DMS114 treated with DMSO at 0.1 percent for 48 hours (cell line): ENCODE data around the gene CD248.
"Not testable (repeated sequence)": the region's sequence is repeated elsewhere in the genome, so short reads cannot be mapped to it uniquely, and the experiment has no call there.

ENCODE experiments used
- DNase-seq: peaks from one replicate; lab custom pipeline; 2025; ENCODE audit not compliant: unreplicated experiment; lab: John Stamatoyannopoulos, UW

The CD248 gene

DNA sequence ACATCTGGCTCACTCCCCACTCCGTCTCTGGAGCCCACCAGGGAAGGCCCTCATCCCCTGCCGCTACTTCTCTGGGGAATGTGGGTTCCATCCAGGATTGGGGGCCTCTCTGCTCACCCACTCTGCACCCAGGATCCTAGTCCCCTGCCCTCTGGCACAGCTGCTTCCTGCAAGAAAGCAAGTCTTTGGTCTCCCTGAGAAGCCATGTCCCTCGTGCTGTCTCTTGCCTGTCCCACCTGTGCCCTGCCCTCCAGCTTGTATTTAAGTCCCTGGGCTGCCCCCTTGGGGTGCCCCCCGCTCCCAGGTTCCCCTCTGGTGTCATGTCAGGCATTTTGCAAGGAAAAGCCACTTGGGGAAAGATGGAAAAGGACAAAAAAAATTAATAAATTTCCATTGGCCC, 39.8 kb downstream of the CD248 start:
- DNase-seq = not testable (repeated sequence)

GRCh38 chr11:66276619-66277018, 40.2 kb downstream of the CD248 start:
- not testable (repeated sequence) for DNase-seq

- no peak for DNase-seq
Measured at GRCh38 chr11:66275984-66276612, 40.7 kb downstream of the CD248 start.

GRCh38 chr11:66275396-66275795, 41.4 kb downstream of the CD248 start:
- DNase-seq = no peak

DNA sequence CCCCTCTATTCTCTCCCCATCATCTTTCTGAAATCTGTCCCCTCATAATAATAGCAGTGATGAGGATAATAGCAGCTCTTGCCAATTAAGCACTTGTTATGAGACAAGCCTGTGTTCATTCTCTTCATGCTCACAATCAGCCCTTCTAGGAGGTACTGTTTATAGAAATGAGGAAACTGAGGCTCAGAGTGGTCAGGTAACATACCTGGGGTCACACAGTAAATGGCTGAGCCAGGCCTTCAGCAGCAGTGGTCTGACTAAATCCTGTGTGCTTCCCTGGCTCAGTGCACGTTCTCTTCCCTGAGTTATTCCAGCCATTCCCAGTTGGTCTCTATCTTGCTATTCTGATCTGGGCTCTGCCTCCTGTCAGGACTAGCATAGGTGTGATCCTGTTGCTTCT, 42.6 kb downstream of the CD248 start:
- DNase-seq = no peak

DNA sequence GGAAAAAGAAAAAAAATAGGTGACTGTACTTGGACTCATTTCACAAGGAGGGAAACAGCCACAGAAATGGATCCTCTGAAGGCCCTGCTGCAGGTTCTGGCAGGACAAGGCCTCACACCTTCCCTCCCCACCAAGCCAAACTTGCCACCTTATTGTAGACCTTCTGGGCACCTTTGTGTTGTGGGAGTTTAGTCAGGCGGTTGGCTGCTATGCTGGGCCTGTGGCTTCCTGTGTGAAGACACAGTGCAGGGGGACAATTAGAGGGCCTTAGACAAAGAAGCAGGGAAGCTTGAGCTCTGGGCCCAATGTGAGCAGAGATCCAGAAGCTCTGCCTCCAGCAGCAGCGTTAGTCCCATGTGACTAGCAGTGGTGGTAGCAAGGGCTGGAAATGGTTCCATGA, 44.2 kb downstream of the CD248 start:
- no peak for DNase-seq

- no peak for DNase-seq
Measured at GRCh38 chr11:66271816-66272215, 45.0 kb downstream of the CD248 start.

DNA sequence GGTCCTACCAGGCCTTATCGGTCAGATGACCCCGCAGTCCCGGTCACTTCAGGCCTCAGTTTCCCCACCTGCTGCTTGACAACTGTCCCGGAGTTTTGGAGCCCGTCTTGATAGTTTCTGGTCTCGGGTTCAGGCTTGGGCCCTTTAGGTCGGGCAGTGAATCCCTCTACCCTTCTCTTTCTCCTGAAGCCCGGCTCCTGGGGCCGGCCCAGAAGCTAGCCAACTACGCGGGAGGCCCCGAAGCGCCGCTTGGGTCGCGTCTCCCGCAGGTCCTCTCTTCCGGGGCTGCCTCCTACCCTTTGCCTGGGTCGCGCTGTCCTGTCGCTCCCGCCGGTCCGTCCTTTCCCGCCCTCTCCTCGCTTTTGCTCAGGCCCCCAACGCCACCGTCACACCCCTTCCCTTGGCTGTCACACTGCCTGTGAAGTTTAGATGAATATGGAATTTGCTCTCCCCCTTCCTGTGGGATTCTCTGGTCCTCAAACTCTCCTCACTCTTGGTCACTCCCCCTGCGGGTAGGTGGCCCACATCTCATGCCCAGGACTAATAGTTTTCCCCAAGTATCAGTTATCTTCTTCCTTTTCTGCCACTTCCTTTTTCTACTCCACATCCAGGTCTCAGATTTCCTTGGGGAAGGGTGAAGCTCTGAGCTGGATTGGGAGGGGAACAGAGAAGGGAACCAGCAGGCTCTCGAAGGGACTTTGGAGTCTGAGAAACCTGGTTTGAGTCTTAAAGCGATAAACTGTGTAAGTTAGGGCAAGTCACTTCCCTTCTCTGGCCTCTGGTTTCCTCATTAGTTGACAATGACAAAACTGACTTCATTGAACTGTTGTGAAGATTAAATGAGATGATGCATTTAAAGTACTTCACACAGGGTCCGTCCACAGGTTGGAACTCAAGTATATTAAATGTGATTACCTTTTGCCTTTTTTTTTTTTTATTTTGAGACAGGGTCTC, 47.6 kb downstream of the CD248 start:
- DNase-seq = peak; percentile 37

GRCh38 chr11:66268244-66268951, 48.4 kb downstream of the CD248 start, which contains the start of gene RAB1B:
RAB1B (plus strand) TSS chr11:66268639; CDS start chr11:66268680, 41 bp downstream.
- DNase-seq = peak; percentile 98

- DNase-seq = peak; percentile 73
Measured at GRCh38 chr11:66267379-66268243, 49.2 kb downstream of the CD248 start.

GRCh38 chr11:66267039-66267378, 49.8 kb downstream of the CD248 start:
- DNase-seq = no peak

DNA sequence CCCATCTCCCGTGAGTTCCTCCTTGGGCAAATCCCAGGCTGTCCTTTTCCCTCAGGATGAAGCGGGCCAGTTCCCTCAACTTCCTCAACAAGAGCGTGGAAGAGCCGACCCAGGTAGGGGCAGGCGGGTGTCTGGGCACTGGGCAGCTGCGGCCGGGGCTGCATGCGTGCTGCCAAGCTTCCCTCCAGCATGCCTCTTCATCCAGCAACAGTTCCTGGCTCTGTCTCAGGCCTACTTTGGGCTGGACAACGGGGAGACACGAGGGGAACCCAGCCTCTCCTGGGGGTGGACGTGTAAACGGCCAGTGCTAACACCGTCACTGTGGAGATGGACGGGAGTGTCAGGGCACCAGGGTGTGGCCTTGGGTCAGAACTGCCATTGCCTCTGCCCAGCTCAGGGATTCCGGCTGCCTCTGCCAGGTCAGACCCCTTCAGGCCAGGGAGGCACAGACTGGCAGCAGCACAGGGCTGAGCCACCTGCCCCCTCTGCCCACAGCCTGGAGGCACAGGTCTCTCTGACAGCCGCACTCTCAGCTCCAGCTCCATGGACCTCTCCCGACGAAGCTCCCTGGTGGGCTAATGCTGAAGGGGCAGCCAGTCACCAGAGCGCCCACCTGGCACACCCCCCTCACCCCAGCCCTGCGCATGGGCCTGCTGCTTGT, 50.3 kb downstream of the CD248 start:
- DNase-seq = no peak

GRCh38 chr11:66265531-66266377, 51.1 kb downstream of the CD248 start:
- DNase-seq = no peak

DNA sequence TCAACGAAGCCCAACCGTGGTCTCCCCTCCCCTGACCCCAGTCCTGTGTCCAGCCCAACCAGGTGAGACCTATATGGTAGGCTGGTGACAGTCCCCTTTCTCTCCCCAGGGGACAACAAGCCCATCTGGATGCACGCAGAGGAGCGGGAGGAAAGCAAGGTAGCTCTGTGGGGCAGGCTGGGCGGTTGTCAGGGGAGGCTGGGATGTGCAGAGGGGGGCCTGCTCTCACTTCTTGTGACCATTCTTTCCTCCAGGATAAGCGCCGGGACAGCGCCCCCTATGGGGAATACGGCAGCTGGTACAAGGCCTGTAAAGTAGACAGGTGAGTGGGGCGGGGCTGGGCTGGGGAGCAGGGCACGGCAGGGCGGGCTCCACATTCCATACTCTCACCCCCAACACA, 51.9 kb downstream of the CD248 start:
- no peak for DNase-seq
